GM21786 (cell line): ENCODE results near the gene RNASEH2A.
A peak's percentile ranks its signal among the peaks of the same experiment; 100 is the strongest.
"Not testable (repeated sequence)": the region's sequence is repeated elsewhere in the genome, so short reads cannot be mapped to it uniquely, and the experiment has no call there.

Experiments
- ATAC-seq: cut with Tn5 transposase; IDR thresholded peaks from one replicate; pipeline ENCODE4 v1.9.1; 2021; ENCODE audit not compliant: unreplicated experiment

The RNASEH2A gene

DNA sequence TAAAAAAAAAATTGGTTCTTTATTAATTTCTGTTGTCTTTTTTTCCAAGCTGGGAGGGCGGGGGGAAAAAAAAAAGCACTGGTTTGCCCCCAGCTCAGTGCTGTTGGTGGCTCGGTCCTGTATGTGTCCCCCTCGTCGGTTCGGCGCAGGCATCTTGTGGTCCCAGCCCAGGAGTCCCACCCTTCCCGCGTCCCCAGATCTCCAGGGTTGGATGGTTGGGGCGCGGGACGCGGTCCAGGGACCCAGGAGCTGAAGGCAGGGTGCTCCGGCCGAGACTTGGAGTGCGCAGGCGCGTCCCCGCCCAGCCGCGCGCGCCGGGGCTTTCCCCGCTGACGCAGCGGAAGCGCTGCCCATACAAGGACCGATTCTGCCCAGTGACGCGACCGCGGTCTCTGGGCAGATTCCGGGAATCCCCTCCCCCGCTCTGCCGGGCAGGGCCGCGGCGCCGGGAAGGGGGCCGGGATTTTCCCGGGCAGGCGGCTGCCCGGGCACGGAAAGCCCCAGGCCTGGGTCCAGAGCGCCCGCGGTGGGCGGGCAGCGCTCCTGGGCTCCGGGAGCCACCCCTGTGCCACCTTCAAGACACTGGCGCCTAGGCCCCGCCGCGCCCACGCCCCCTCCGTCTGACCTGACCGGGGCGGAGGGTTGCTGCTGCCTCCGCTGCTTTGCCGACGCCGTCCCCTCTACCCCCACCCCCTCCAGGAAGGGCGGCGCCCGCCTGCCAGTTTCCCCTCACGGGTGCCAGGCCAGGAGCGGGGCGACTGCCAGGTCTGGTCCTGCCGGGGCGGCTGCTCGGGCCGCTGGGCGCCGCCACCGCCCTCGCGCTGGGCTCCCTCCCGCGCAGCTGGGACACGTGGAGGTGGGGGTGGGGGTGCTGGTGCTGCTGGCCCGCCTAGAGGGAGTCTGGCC lies 12.8 kb upstream of the RNASEH2A start:
- peak; percentile 29 for ATAC-seq

DNA sequence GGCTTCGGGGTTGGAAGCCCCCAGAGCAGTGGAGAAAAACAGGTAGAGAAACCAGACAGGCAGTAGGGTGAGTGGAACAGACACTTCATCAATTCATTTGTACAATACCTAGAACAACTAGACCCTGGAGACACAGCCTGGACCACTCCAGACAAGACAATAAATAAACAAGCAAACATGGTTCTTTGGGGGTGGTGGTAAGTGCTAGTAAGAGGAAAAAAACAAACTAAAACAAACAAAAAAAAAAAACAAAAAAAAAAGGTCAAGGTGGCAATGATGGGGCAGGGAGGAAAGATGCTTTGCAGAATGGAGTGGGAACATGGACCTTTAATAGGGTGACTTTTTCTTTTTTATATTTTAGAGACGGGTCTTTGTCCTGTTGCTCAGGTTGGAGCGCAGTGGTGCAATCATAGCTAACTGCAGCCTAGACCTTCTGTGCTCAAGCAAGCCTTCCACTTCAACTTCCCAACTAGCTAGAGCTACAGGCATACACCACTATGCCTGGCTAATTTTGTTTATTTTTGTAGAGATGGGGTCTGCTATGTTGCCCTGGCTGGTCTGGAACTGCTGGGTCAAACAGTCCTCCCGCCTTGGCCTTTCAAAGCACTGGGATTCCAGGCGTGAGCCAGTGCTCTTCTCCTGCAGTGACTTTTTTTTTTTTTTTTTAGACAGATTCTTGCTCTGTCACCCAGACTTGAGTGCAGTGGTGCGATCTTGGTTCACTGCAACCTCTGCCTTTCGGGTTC lies 12.0 kb upstream of the RNASEH2A start:
- ATAC-seq: no peak

DNA sequence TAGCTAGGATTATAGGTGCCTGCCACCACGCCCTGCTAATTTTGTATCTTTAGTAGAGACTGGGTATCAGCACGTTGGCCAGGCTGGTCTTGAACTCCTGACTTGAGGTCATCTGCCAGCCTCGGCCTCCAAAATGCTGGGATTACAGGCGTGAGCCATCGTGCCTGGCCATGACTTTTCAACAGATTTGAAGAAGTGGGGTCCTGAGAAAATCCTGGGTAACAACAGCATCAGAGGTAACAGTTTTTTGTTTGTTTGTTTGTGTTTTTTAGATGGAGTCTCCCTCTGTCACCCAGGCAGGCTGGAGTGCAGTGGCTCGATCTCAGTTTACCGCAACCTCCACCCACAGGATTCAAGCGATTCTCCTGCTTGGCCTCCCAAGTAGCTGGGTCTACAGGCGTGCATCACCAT lies 11.4 kb upstream of the RNASEH2A start:
- no peak for ATAC-seq

DNA sequence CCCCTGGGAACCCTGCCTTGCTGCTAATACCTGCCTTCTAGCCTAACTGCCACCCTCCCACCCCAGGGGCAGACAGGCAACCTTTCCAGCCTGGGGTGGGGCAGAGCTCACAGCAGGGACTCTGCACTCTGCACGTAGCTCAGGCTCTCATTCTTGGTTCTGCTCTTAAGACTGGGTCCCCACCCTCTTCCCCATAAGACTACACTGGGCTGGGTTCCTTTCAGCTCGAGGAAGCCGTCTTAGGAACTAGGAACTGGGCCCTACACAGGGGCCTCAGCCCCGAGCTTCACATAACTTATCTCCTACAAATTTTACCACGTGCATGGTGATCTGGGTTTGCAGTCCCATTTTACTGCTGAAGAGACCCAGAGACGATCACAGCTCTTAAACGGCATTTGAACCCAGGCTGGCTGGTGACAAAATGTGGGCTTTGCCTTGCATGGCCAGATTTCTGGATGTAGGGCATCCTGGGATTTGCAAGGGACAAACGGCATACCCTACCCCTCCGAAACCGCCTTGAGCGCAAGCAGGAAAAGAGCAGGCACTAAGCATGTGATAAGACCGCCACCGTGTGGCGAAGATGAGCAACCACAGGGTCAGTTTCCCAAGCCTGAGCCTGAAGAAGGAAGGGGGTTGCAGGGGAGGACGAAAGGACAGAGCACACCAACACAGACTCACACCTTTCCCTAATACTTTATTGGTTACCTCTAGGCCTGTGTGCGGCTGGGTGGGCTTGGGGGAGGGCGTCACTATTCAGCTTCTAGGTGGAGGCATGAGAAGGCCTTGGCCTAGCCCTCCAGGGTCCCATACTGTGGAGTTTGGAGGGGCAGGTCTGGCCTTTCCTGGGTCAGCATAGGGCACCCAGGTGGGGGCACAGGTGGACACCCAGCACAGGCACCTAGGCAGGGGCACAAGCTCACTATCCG lies 10.0 kb upstream of the RNASEH2A start:
- no peak for ATAC-seq

DNA sequence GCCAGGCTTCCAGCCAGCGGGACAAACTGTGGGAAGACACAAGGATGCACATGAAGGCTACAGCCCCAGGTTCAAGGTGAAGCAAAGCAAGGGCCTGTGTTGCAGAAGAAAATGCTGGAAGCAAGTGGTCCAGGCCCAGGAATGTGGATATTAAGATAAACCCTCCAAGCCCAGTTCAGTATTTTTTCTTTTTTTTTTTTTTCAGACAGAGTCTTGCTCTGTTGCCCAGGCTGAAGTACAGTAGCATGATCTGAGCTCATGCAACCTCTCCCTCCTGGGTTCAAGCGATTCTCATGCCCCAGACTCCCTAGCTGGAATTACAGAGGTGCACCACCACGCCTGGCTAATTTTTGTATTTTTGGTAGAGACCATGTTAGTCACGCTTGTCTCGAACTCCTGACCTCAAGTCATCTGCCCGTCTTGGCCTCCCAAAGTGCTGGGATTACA lies 9.2 kb upstream of the RNASEH2A start:
- ATAC-seq: no peak

DNA sequence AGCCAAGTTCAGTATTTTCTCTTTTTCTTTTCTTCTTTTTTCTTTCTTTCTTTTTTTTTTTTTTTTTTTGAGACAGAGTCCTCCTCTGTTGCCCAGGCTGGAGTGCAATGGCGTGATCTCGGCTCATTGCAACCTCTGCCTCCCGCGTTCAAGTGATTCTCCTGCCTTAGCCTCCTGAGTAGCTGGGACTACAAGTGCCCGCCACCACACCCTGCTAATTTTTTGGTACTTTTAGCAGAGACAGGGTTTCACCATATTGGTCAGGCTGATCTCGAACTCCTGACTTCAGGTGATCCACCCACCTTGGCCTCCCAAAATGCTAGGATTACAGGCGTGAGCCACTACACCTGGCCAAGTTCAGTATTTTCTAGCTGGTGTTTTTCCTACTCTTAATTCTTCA lies 8.8 kb upstream of the RNASEH2A start:
- not testable (repeated sequence) for ATAC-seq

DNA sequence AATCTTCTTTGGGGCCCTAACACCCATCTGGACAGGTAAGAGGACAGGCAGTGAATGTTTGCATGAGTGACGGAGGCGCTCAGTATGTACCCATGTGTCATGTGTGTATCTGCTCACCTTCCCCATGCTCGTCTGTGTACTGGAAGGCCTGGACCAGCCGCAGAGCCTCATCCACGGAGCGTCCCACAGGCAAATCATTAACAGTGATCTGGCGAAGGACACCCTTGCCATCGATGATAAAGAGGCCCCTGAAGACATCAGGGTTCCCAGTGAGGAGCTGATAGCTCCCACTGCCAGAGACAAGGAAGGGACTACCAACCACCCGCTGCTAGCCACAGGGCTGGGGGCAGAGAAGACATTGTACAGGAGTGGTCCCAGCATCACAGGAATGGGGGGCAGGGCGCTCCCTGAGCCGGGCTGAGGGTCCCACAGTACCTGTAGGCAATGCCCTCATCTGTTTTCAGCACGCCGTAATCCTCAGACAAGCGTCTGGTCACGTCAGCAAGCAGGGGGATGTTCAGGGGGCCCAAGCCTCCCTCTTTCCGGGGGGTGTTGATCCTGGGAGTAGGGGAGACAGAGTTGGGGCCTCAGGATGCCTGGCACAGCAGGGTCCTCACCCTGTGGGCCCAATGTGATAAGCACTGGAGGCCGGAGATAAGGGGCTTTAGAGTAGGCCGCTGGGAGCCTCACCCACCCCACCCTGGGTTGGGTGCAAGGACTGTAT lies 6.5 kb upstream of the RNASEH2A start:
- ATAC-seq: no peak

DNA sequence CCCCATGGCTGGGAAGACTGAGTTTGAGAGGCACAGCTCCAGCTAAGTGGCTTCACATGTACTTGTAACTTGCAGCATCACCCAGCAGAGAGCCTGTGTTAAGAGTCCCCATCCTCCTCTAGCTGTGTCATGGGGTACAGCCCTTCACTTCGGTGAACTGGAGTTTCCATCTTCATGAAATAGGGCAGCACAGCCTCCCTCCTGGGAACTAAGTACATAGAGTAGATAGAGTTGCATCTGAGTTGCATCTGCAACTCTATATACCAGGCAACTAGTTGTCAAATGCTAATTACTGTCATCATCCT lies 6.0 kb upstream of the RNASEH2A start:
- ATAC-seq: no peak

DNA sequence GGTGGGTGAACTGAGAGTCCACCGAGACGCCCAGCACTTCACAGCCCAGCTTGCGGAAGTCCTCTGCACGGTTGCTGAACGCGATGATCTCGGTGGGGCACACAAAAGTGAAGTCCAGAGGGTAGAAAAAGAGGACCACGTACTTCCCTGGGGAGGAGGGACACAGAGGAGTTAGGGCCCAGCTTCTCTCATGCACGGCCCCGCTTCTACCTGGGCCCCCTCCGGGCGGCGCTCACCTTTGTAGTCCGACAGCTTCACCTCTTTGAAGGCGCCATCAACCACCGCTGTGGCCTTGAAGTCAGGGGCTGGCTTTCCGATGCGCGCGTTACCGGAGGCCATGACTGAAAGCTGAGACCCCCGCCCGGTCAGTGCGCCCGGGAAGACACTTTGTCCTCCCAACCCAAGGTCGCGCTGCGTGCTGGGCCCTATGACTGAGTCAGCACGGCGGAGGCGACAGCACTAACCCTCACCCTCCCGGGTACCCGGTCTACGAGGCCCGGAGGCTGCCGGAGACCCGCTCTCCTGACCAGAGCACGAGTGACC lies 5.4 kb upstream of the RNASEH2A start:
- no peak for ATAC-seq

DNA sequence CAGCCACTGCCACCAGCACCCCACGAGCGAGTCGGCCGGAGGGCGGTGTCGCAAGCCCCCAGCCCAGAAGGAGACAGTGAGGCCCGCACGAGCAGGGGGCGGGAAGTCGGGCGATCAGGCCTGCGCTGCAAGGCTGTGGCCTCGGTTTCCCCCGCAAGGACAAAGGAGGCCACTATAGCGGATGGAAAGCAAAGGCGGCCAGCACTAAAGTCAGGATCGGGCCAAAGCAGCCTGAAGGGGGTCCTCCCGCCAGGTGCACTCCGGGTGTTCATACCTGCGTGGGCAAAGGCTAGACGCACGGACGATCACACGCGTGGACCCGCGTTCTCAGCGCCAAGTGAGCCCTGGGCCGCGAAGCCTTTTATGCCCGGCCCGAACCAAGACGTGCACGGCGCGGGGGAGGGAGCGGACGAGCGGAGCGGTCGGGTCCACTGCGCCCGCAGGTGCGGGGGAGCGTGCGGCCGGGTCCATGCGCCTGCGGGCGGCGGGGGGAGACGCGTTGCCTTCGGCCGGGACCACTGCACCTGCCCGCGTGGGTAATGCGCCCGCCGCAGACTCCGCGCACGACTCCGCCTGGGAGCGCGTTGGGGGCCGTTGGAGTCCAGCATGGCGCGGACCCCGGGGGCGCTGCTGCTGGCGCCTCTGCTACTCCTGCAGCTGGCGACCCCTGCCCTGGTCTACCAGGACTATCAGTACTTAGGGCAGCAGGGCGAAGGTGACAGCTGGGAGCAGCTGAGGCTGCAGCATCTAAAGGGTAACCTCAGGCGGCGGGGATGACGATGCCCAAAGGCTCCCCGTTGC lies 4.7 kb upstream of the RNASEH2A start, which contains the start of the genes PRDX2 and THSD8:
Gene PRDX2, minus strand, starts transcription at position 335 of the 801 bp plus-strand sequence. CDS start 539 bp downstream, outside the sequence.
Gene THSD8, plus strand, starts transcription at position 604 of the 801 bp plus-strand sequence. Its CDS starts 3 bp downstream, at position 607.
- ATAC-seq: no peak

DNA sequence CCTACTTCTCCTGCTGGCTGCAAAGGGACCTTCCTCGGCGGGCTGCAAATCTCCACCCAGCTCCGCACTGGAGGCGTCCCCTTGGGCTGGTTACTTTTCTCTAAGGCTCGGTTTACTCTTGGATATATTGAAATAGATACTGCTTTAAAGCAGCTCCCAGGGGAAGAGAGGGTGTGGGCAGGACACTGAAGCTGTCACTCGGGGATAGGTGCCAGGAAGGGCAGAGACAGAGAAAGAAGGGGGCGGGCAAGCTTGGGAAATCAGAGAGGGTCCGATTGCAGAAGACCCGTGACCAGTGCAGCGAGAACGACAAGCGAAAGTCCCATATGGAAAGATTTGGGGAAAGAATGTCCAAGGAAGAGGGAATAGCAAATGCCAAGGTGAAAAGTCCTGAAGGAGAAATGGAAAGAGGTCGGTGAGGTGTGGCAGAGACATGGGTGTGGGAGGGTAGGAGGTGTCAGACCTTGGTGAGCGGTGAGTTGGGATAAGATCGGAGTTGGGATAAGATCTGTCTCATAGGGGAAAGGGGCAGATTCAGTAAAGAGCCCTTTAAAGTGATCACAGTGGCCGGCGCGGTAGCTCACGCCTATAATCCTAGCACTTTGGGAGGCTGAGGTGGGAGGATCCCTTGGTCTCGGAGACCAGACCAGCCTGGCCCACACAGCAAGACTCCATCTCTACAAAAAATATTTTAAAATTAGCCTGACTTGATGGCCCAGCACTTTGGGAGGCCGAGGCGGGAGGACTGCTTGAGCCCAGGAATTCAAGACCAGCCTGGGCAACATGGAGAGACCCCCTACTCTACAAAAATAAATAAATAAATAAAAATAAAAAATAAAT lies 3.9 kb upstream of the RNASEH2A start:
- ATAC-seq: no peak

DNA sequence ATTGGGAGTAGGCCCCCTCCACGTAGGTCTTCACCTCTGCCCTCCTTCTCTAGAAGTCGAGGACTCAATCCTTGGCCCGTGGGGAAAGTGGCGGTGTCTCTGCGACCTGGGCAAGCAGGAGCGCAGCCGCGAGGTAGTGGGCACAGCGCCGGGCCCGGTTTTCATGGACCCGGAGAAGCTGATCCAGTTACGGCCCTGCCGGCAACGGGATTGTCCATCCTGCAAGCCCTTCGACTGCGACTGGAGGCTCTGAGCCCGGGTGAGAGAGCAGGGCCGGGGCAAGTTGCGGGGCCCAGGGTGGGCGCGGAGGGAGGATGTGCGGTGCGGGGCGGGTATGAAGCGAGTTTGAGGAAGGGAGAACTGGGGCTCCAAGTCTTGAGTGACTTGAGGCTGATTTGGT lies 2.3 kb upstream of the RNASEH2A start:
- ATAC-seq: no peak

DNA sequence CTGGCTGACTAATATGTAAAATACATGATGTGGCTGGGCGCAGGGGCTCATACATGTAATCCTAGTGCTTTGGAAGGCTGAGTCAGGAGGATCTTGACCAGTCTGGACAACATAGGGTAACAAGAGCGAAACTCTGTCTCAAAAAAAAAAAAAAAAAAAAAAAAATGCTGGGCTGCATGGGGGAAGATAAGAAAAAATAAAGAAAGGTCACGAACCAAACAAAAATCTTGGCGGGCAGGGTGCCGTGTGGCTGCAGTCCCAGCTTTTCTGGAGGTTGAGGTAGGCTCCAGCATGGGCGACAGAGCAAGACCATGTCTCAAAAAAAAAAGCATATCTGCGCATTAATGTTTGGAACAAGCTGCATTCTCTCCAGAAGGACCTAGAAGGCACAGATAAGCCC lies 8.7 kb downstream of the RNASEH2A start:
- no peak for ATAC-seq

DNA sequence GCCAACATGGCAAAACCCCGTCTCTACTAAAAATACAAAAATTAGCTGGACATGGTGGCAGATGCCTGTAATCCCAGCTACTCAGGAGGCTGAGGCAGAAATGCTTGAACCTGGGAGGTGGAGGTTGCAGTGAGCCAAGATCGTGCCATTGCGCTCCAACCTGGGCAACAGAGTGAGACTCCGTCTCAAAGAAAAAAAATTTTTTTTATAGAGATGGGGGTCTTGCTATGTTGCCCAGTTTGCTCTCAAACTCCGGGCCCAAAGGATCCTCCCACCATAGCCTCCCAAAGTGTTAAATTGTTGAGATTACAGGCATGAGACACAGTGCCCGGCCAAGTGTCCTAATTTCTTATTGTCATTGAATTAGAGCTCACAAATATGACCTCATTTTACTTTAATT lies 10.8 kb downstream of the RNASEH2A start:
- not testable (repeated sequence) for ATAC-seq

DNA sequence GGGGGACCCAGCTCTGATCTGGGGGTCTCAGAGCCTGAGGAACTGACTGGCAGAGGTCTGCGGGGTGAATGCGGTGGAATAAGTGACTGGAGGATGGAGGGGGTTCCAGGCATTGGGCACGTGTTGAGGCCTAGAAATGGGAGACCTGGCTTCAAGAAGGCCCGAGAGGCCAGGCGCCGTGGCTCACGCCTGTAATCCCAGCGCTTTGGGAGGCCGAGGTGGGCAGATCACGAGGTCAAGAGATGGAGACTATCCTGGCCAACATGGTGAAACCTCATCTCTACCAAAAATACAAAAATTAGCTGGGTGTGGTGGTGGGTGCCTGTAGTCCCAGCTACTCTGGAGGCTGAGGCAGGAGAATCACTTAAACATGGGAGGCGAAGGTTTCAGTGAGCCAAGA lies 11.4 kb downstream of the RNASEH2A start:
- not testable (repeated sequence) for ATAC-seq

DNA sequence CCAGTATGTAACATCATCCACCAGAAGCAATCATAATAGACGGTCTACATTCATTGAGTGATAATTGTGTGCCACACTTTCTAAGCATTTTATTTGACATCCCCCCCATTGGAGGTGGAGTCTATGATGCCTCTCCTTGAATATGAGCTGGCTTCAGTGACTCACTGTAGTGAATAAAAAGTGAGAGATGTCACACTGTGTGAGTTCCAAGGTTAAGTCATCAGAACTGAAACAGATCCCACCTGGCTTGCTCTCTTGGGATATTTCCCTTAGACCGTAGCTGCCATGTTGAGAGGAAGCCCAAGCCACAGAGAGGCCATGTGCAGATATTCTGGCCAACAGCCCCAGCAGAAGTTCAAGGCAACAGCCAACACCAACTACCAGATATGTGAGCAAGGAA lies 15.4 kb downstream of the RNASEH2A start:
- ATAC-seq: no peak

DNA sequence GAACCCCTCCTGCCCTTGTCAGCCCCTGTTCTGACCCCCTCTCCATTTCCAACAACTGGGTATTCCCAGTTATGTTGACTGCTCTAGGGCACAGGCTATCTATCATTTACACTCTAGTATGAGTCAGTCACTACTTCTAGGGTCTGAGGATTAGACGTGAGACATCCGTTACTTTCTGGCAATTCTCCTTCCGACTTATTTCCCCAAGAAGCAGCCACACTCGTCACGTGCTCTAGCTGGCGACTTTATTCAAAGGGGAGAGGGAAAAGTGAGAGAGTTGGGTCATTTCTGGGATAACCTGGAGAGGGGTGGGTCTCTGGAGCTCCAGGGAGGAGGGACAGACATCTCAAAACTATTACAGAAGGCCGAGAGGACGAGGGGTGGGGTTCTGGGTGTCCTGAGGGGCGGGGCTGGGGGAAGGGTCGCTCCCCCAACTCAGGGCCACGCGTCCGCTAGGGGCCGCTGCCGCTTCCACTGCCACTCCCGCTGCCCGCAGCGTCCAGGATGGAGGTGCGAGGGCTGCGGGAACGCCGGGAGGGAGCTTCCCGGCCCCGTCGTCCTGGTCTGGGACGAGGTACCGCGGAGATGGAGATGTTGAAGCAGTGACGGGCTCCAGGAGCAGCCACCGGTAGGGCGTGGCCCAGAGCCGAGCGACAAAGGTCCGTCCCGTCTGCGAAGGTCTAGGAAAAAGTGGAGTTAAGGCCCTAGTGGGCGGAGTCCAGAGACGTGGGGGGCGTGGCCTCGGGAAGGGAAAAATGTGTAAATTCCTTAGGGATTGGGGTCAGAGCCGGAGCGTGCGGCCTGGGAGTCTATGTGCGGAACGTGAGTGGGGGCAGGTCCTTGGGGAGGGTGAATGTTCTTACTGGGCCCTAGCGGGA lies 19.1 kb downstream of the RNASEH2A start:
- ATAC-seq: no peak
